HG03565 (cell line): ENCODE measurements around the gene USP2.

Experiments used
- ATAC-seq: cut with Tn5 transposase; IDR thresholded peaks from one replicate; pipeline ENCODE4 v1.9.1; 2021; ENCODE audit warnings: mild to moderate bottlenecking, moderate library complexity; ENCODE audit not compliant: unreplicated experiment

Gene USP2

DNA sequence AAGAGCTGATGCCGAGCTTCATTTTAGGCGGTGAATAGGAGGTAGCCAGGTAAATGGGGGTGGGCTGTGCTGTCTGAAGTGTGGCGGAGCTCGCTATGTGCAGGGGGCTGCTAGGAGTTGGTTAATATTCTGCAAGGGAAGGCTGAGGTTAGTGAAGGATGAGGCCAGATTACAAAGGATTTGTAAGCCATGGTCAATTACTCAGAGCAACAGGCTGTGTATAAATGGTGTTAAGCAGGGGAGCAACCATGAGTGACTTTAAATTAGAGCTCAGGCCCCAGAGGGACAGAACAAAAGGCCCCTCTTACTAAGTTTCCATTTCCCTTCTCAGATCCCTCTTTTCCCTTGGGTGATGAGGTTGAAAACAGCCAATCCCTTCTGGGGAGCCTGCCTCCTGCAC is 57.3 kb downstream of the USP2 start:
- ATAC-seq, result no peak

DNA sequence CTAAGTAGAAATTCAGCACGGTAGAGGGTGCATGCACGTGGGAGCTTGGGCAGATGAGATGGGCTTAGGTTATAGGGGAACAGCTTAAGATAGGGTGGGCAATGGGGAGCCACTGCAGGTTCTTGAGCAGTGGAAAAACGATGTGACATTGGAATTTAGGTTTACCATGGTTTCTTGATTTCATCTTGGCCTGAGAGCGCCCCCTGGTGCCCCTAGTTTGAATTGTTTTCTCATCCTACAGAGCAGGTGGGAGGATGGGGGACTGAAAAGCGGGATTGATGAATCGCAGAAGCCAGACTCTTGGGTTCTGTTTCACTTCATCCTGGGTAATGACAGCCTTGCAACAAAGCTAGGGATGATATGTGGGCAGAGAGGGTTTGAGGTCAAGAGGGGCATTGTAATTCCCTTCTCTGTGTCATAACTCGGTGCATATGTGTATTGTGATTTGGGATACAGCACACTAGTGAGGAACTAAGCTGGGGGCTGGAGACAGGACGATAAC is 57.9 kb downstream of the USP2 start:
- no peak for ATAC-seq

DNA sequence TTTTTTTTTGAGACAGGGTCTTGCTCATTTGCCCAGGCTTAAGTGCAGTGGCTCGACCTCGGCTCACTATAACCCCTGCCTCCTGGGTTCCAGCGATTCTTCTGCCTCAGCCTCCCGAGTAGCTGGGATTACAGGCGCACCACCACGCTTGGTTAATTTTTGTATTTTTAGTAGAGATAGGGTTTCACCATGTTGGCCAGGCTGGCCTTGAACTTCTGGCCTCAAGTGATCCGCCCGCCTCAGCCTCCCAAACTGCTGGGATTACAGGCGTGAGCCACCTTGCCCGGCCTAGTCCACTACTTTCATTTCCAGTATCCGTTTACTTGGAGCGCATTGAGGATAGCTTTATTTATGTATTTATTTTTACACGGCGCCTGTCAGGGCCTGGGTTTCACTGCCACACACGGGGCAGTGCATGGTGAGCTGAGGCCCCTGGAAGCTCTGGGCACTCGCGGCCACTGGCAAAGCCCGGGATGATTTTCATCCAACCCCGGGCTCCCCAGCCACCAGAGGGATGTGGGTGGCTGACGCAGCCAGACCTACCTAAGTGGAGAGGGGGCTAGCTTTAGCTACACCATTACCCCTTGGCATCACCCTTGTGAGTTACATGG is 58.5 kb downstream of the USP2 start:
- ATAC-seq, result no peak

DNA sequence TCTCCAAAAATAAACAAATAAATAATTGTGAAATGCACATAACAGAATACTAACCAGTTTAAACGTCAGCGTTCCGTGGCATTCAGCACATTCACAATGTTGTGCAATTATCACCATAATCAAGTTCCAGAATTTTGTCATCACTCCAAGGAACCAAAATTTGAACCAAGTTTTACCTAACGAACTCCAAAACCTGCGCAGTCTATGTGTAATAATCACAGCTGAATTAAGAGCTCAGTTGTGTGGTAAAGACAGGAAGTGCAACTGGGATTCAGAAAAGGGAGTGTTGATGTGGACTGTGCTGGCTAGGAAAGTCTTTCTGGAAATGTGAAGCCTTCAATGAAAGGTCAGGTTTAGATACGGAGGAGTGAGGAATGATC is 59.1 kb downstream of the USP2 start:
- no peak for ATAC-seq

DNA sequence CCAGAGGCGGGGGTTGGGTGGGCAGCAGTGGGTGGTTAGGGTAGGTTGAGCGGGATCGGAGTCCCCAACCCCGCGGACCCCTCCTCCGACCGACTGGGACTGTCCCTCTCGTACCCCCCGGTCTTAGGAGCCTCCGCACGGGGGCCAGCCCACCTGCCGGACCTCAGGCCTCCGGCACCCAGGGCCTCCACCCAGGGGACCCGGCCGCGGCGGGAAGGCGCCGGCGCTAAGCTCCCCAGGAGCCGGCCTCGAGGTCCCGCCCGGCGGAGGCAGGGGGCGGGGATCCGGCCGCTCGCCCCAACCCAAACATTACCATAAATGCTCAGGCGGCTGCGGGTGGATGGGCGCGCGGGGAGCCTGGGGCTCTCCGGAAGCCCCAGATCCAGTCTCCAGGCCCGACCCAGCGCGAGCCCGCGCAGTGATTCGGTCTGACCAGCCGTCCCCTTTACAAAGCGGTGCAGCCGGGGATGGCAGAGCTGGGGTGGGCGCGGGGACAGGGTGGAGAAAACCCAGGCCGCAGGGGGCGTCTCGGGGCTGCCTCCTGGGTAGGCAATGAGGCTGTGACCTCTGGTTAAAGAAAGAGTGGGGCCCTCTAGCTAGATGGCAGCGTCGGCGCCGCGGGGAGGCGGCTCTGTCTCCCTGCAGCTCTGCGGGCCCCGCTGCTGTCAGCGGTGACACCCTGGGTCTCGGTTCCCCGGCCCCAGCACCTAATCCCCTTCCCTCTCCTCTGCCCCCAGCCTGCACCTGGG is 60.5 kb downstream of the USP2 start:
- ATAC-seq, result no peak

DNA sequence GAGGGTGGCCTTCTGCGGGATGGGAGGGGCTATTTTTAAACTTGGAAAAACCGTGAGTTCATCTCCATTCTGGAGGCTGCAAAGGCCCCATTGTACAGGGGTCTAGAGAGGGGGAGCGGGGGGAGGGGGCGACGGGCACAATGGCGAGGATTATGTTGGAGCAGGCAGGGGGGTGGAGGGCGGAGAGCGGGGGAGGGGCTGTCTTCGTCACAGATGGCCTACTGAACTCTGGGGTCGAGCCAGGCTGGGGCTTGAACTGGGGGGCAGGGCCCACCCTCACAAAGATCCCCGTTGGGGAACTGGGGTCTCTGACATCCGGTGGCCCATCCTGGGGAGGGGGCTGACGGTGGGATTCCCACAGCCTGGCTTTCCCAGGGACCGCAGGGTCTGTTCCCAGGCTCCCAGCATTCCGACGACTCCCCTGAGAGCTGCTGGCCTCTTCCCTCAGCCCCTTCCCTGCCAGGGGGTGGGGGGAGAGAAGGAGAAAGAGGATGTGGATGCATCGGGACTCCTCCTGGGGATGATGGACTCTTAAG is 61.2 kb downstream of the USP2 start:
- ATAC-seq, result no peak

DNA sequence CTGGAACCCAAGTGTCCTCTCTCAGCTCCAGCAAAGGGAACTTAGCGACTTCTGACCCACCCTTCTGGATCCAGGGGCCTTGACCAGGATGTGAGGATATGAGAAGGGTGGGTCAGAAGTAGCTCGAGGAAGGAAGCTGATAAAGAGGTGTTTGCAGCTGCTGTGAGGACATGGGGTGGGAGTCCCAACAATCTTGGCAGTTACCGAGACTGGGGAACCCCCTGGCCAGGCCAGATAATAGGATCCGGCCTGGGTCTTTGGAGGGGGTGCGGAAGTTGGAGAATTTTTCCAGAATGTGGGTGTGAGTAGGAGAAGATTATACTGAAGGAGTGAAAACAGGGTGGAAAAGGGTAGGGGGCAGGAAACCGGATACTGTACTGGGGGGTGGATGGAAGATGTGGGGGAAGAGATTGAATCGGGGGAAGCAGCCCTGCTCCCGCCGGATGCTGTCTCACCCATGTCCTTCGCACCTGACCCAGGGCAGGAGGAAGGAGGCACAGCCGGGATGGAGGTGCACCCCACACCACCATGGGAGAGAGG is 61.7 kb downstream of the USP2 start:
- ATAC-seq, result no peak

DNA sequence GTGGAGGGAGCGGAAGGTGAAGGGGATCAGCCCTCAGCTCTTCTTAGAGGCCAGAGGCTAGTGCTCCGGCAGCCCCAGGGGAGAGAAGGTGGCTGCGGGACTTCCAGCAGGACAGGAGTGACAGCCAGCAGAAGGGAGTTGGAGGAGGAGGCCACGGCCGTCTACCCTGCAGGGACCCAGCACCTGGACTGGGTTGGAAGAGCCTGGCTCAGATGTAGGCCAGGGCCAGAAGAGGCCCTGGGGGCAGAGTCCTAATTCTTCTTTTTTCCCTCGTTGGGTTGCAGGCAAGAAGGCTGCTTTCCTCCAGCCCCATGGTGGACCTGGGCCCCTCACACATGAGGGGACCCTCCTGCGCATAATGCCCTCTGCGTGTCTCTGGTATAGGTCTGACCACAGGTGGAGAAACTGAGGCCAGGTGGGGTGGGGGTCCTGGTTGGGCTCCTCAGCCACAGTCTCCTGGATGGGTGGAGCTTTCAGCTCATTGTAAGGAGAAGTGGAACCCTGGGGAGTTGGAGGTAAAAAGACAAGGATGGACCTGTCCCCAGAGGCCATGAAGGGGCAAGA is 62.3 kb downstream of the USP2 start:
- ATAC-seq, result no peak

DNA sequence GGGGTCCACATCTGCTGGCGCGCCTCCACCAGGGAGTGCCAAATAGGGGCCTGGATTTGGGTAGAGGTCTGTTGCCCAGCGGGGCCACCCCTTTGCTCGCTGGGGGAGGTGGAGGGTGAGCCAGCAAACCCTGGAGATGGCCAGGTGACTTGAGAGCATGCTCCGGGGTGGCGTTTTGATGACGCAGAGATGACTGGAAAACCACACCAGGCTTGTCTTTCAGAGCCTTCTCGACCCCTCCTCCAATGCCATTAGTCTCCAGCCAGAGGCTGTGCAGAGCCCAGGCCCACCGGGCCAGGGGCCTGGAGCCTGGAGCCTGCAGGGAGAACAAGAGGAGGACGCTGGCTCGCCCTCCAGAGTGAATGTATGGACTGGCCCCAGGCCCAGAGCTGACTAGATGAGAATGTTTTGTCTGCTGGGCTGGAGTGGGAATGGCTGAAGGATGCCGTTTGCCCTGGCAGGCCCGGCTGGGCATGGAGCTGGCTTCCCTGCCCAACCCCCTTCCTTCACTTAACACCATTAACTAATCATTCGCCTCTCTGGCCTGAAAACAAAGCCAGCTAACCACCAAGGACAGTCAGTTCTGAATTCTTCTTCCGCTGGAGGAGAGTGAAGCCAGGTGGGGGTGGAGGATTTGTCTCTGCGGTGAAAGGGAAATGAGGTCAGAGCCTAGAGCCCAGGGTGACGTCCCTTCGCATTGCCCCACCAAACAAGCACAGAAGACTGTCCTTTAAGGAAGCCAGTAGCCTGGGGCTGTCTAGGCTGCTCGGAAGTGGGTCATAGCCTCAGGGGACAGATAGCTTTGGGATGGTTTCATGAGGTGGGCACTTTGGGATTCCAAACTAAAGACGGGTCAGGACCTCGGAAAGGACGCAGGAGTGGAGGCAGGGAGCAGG is 63.0 kb downstream of the USP2 start:
- ATAC-seq, result no peak

DNA sequence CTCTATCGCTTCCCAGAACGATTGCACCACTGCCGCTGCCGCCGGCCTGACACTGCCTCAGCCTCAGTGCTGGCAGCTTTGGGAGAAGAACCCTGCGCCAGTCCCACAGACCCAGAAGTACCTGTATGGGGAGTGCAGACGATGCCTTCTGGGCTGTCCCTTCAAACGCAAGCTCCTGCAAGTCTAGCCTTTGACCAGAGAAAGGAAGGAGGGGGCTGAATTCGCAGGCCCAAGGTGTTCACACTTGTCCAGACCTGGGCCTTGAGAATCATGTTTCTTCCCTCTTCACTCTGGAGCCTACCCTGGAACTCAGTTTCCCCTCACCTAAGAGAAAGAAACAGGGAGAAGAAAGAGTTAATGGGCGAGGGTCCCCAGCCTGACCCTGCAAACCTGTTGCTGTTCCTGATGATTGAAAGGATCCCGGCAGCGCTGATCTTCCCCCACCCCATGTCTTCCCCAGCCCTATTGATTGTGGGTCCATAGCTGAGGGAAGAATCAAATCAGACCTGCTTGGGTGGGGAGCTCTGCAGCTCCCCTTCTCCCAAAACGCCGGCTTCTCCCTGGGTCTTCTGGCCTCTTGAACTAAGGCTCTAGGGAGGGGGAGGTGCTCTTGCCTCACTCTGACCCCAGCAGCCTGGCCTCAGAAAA is 63.8 kb downstream of the USP2 start:
- ATAC-seq, result no peak

DNA sequence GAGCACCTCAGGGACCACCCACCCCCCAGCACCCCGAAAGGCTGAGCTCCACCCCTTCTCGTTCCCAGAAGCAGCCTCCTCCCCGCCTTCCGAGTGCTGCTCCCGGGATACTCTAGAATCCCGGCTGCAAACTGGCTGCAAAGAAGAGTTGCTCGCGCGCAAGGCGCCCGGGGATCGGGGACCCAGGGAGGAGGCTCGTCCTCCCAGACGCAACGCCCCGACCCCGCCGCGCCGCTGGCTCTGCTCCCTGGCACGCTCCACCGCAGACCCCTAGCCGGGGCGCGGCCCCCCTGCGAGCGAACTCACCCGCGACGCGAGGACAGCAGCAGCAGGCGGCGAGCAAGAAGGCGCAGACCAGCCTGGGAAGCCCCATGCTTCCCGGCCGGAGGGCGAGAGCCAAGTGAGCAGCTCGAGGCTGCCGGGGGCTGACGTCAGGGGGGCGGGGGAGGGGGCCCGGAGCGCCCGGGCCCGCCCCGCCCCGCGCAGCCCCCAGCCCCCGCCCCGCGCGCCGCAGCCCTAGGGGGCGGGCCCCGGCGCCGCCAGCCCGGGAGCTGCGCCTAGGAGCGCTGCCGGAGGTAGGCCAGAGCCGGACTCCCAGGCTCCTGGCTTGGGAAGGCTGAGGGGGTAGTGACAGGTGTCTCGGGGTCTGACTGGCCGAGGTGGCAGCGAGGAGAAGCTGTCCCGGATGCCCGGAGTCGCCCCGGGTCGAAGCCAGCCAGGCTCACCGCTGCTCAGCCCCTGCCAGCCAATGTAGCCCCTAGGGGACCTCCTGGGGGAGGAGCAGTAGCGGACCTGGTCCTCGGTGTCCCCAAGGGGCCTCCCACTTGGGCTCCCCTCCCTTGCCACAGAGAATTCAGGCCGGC is 64.5 kb downstream of the USP2 start, which contains the start of gene MCAM:
Gene MCAM (minus strand): TSS at position 402 of the 863 bp plus-strand sequence. CDS start 29 bp downstream, at position 373.
- no peak for ATAC-seq

DNA sequence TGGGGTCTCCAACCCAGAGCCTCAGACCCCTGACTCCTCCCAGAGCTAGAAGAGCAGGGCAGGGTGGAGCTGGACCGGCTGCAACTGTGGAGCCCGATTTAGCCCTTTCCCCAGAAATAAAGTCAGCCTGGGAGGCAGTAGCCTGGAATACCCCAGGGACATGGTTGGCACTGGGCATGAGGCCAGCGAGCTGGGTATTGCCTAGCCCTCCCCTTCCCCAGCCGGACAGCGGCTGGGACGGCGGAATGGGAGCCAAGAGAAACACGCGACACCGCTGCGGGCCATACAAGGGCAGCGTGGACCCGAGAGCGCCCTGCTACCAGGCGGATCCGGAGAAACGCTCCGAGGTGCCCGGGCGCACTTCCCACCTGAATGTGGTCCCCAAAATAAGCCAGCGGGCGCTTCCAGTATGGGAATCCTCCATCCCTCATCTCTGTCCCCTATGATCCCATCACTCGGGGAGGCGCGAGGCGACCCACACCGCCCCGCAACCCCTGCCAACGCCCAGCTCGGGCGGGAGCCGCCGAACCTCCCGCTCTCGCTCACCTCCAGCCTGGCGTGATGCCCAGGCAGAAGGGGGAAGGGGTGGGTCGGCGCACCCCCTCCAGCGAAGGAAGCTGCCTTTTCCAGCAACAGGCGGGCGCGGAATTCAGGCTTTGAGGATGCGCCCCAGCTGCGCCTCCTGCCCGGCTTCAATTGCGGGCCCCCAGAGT is 65.3 kb downstream of the USP2 start:
- no peak for ATAC-seq

DNA sequence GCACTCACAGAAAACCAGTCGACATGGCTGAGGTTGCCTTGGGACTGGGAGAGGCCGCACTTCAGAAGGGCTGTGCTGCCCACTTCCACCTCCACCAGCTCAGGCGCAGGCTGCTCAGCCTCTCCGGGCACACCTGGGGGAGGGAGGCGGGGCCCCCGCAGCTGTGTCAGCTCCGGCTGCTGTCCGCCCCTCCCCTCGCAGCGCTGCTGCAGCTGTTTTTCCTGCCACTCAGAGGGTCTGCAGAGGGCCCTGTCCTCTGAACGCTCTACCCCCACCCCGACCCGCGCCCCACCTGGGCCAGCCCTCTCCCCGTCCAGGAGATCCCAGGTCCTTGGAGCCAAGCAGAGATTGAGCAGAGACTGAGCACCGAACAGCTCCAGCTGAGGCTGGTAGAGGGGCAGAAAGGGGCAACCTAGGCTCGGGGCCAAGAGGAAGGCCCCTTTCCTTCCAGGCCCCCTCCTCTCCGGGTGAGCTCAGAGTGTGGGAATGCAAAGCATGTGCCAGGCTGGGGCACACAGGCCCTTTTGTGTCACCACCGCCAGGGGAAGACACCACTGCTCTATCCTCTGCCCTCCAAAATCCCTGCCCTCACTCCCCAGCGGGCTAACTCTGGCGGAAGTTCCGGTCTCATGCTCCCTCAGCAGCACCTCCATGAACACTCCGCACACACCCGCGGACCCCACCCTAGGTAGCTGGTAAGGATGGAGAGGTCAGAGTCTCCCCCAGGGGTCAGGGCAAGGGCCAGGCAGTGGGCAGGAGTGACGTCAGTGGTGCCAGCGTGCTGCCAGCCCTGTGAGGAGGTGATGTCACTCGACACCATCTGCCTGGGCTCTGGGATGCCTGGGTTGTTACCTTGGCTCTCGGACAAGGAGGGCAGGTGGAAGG is 66.1 kb downstream of the USP2 start:
- ATAC-seq, result no peak

DNA sequence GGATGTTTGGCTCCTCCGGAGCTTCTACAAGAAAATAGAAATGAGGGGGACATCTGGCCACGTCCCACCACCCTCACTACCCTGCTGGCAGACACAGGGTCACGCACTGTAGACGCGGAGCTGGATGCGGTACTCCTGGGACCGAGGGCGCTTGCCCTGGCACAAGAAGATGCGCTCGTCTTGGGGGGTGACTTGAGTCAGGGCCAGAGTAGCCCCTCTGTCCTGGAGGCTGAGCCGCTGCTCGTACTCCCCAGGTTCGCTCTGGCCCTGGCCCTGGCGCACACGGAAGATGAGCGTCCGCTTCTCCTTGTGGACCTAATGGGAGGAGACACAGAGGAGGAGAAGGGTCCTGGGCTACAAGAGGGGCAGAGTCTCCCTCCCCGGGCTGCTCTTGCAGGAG is 66.8 kb downstream of the USP2 start:
- no peak for ATAC-seq

DNA sequence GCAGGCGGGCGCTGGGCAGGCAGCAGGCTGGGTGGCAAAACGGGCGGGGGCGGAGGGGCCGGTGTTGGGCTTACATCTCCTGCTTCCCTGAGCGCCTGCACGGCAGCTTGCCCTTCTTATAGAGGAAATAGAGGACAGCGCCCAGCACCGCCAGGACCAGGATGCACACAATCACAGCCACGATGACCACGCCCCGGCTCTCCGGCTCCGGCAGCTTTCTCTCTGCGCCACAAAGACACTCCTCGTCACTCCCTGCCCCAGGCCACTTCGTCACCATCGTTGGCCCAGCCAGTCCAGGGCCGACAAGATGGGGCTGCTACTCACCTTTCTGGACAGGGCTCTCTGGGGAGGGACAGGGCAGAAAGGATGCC is 70.8 kb downstream of the USP2 start:
- ATAC-seq, result no peak

DNA sequence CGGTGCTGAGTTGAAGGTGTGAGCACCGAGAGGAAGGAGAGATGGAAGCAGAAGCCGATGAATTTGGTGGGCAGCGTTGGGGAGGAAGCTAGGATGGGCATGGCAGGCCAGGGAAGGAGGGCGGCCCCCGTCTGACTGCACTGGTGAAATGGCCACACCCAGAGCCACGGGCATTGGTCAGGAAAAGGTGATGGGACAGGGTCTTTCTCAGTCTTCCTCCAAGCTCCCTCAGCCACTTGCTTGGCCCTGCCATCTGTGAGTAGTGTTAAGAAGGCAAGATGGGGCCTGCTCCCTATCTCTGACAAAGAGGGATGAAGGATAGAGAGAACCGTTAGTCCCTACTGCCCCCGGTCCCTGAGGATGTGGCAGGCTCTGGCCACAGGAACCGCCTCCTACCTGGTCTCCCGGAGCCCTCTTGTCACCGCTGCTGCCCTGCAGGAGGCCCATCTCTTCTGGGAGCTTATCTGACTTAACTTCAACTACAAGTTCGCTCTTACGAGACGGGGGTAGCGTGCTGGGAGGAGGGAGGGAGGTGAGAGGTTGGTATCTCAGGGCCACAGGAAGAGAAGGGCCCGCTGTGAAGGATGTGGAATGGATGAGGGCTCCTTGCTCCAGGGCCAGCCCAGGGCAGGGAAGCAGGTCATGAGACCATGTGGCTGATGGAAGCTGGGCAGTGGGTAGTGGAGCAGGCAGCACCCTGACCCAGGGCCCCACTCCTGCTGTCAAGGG is 71.4 kb downstream of the USP2 start:
- ATAC-seq, result no peak

DNA sequence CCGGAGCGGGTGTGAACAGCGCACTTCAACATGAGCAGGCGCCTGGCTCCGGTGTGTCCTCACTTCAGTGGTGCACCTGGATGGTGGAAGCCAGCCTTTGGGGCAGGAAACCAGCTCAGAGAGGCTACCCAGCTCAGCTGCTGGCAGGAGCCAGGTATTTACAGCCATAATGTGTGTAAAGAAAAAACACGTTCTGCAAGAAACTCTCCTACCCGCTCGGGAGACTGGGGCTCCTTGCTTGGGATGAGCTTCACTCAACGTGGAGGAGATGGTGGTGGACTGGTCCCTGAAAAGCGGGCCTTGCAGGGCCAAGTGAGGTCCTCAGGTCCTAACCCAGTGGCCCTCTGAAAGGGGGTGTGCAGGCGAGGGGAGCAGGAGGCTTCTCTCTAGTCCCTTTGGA is 72.1 kb downstream of the USP2 start:
- ATAC-seq, result no peak
